GM12878 (cell line): ENCODE measurements around the gene ADCY7. TPM values are rescaled to one million over a fixed set of nuclear protein-coding genes. Genes with fewer than 3 reads are reported as not detected.

Experiments used
- CHD2 ChIP-seq: IDR thresholded peaks from 2 replicates; pipeline ENCODE4 v1.6.1; 2011; ENCODE audit warnings: low read depth, low read length, improper control_type of control experiment, borderline replicate concordance
- CREM ChIP-seq: IDR thresholded peaks from 2 replicates; pipeline ENCODE4 v1.6.1; 2014; ENCODE audit warnings: antibody characterized with exemption, low read depth
- DPF2 ChIP-seq: fragments of 450-650 bp; IDR thresholded peaks from 2 replicates; pipeline ENCODE4 v1.6.1; 2017; ENCODE audit warnings: mild to moderate bottlenecking
- EGR1 ChIP-seq, 2 experiments: IDR thresholded peaks; 1 replicate in 1 of 2; 2 replicates in 1 of 2; pipeline ENCODE4 v1.6.1; 2011 to 2012; ENCODE audit warnings: low read depth in 2 of 2, low read length in 2 of 2, borderline replicate concordance in 1 of 2, mild to moderate bottlenecking in 1 of 2, moderate library complexity in 1 of 2
- IKZF1 ChIP-seq: fragments of 450-650 bp; conservative IDR thresholded peaks from 2 replicates; pipeline ENCODE4 v1.6.1; 2017; ENCODE audit warnings: antibody characterized with exemption, mild to moderate bottlenecking
- IRF3 ChIP-seq: fragments of 450-650 bp; IDR thresholded peaks from 2 replicates; pipeline ENCODE4 v1.6.1; 2014; ENCODE audit warnings: mild to moderate bottlenecking
- IRF5 ChIP-seq: fragments of 450-650 bp; IDR thresholded peaks from 2 replicates; pipeline ENCODE4 v1.6.1; 2017; ENCODE audit warnings: borderline replicate concordance
- KAT2A ChIP-seq: conservative IDR thresholded peaks from 2 replicates; pipeline ENCODE4 v1.6.1; 2011; ENCODE audit warnings: low read depth, low read length; ENCODE audit not compliant: control insufficient read depth
- MEF2A ChIP-seq: IDR thresholded peaks from 2 replicates; pipeline ENCODE4 v1.6.1; 2011; ENCODE audit warnings: low read depth, mild to moderate bottlenecking, low read length, moderate library complexity; ENCODE audit not compliant: insufficient read depth
- MYB ChIP-seq: fragments of 150-350 bp; IDR thresholded peaks from 2 replicates; pipeline ENCODE4 v1.6.1; 2014; ENCODE audit warnings: mild to moderate bottlenecking, low read depth, low read length, borderline replicate concordance
- RAD51 ChIP-seq: fragments of 450-650 bp; IDR thresholded peaks from 2 replicates; pipeline ENCODE4 v1.6.1; 2016; ENCODE audit warnings: moderate library complexity, mild to moderate bottlenecking, inconsistent platforms
- RCOR1 ChIP-seq: conservative IDR thresholded peaks from 2 replicates; pipeline ENCODE4 v1.6.1; 2012; ENCODE audit warnings: low read depth, low read length, improper control_type of control experiment
- SIN3A ChIP-seq: IDR thresholded peaks from 2 replicates; pipeline ENCODE4 v1.6.1; 2012; ENCODE audit warnings: low read depth, low read length, improper control_type of control experiment
- TAF1 ChIP-seq: IDR thresholded peaks from 2 replicates; pipeline ENCODE4 v1.6.1; 2011; ENCODE audit warnings: mild to moderate bottlenecking, low read depth, low read length, borderline replicate concordance
- TCF7 ChIP-seq: IDR thresholded peaks from 2 replicates; pipeline ENCODE4 v1.6.1; 2014; ENCODE audit warnings: antibody characterized with exemption, borderline replicate concordance
- ZNF207 ChIP-seq: fragments of 450-650 bp; IDR thresholded peaks from 2 replicates; pipeline ENCODE4 v1.6.1; 2014; ENCODE audit warnings: antibody characterized with exemption, mild to moderate bottlenecking, borderline replicate concordance
- ZNF217 ChIP-seq: fragments of 450-650 bp; IDR thresholded peaks from 2 replicates; pipeline ENCODE4 v1.6.1; 2017; ENCODE audit warnings: antibody characterized with exemption, mild to moderate bottlenecking
- ZSCAN29 ChIP-seq: fragments of 450-650 bp; IDR thresholded peaks from 2 replicates; pipeline ENCODE4 v1.6.1; 2017; ENCODE audit warnings: mild to moderate bottlenecking, moderate library complexity
- polyA plus RNA-seq, 11 experiments: library from polyadenylated mRNA; depleted of rRNA in 4 of 11; unstranded in 6 of 11; stranded (reverse) in 5 of 11; fragments of >200 nt; fragmentation: Nextera tagmentation in 4 of 11; fragmentation: Illumina TruSeq in 1 of 11; extraction: Ambion mirVana in 4 of 11; extraction: Trizol in 1 of 11; gene quantifications; 1 replicate in 1 of 11; 2 replicates in 10 of 11; pipeline versions ENCODE4 v1.2.1 to v1.2.3, GENCODE V29; 2011 to 2016; ENCODE audit warnings: inconsistent platforms in 2 of 11, missing spikeins in 2 of 11, low read depth in 1 of 11
- total RNA-seq, 4 experiments: library from RNA; depleted of rRNA in 3 of 4; stranded (reverse); fragments of >200 nt in 3 of 4; fragmentation: Illumina TruSeq in 1 of 4; extraction: Trizol in 1 of 4; gene quantifications; 2 replicates each; pipeline versions ENCODE4 v1.2.1 to v1.2.3, GENCODE V29; 2013 to 2021
- TF ChIP-seq, protein P1 (sequence below): IDR thresholded peaks from 2 replicates; pipeline ENCODE4 v1.6.1; 2011; ENCODE audit warnings: borderline replicate concordance, low read depth, mild to moderate bottlenecking, moderate library complexity, low read length; ENCODE audit not compliant: insufficient read depth, poor library complexity, severe bottlenecking
- TF ChIP-seq, protein P2 (sequence below): IDR thresholded peaks from 2 replicates; pipeline ENCODE4 v1.6.1; 2011; ENCODE audit warnings: mild to moderate bottlenecking, low read depth, low read length, moderate library complexity; ENCODE audit not compliant: insufficient replicate concordance
- TF ChIP-seq, protein P3 (sequence below): fragments of 450-650 bp; IDR thresholded peaks from 2 replicates; pipeline ENCODE4 v1.6.1; 2018; ENCODE audit warnings: mild to moderate bottlenecking, low read depth, moderate library complexity; ENCODE audit not compliant: partially characterized antibody

Gene ADCY7
- total and polyA plus RNA-seq, 10 of the 15 experiments (the other 5 are each of a cell fraction or from before 2014, with no cell fraction given): 1.2 to 87.9 (median 24.4) TPM

DNA sequence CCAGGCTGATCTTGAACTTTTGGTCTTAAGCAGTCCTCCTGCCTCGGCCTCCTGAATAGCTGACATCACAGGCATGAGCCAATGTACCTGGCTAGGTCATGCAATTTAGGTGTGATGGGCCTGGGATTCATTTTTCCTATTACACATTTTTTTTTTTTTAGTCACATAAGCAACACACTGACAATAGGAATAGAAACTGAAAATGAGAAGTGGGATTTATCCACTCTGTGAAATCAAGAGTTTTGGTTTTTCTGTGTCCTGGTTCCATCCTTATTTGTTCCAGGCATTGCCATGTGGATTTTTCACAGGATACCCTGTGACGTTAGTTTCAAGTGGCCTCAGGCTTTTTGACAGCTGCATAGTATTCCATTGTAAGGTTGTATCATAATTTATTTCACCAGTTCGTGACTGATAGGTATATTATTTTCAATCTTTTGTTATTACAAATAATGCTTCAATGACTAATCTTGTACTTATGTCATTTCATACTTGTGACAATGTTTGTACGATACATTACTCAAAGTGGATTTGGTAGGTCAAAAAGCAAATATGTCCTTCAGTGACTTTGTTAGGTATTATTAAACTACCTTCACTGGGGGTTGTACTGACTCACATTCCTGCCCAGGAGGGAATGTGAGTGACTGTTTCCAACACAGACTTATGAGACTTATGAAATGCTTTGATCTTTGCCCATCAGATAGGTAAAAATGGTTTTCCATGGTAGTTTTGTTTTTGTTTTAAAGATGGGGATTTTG lies 10.6 kb downstream of the ADCY7 start (continued):
- TF ChIP-seq, protein P1, sequence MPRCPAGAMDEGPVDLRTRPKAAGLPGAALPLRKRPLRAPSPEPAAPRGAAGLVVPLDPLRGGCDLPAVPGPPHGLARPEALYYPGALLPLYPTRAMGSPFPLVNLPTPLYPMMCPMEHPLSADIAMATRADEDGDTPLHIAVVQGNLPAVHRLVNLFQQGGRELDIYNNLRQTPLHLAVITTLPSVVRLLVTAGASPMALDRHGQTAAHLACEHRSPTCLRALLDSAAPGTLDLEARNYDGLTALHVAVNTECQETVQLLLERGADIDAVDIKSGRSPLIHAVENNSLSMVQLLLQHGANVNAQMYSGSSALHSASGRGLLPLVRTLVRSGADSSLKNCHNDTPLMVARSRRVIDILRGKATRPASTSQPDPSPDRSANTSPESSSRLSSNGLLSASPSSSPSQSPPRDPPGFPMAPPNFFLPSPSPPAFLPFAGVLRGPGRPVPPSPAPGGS: no peak
- TF ChIP-seq CREM (no peak), MEF2A (0 out of 2 replicates have a peak, but pooled peaks have one; percentile 19), RCOR1 (no peak), KAT2A (no peak), IKZF1 (peak; percentile 96), SIN3A (no peak), RAD51 (no peak), IRF3 (no peak), IRF5 (no peak), TAF1 (no peak), MYB (no peak), CHD2 (no peak), ZNF207 (no peak), EGR1 (IDR thresholded peaks at IDR 0.05; ENCODE audit: borderline replicate concordance in 1 of 2, low read depth in 2 of 2, low read length in 2 of 2) (no peak), TCF7 (no peak), DPF2 (peak; percentile 61; the same call in 1 of the 2 replicates), ZSCAN29 (no peak), ZNF217 (peak; percentile 87)
- TF ChIP-seq, protein P2, sequence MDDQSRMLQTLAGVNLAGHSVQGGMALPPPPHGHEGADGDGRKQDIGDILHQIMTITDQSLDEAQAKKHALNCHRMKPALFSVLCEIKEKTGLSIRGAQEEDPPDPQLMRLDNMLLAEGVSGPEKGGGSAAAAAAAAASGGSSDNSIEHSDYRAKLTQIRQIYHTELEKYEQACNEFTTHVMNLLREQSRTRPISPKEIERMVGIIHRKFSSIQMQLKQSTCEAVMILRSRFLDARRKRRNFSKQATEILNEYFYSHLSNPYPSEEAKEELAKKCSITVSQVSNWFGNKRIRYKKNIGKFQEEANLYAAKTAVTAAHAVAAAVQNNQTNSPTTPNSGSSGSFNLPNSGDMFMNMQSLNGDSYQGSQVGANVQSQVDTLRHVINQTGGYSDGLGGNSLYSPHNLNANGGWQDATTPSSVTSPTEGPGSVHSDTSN: no peak
- TF ChIP-seq, protein P3, sequence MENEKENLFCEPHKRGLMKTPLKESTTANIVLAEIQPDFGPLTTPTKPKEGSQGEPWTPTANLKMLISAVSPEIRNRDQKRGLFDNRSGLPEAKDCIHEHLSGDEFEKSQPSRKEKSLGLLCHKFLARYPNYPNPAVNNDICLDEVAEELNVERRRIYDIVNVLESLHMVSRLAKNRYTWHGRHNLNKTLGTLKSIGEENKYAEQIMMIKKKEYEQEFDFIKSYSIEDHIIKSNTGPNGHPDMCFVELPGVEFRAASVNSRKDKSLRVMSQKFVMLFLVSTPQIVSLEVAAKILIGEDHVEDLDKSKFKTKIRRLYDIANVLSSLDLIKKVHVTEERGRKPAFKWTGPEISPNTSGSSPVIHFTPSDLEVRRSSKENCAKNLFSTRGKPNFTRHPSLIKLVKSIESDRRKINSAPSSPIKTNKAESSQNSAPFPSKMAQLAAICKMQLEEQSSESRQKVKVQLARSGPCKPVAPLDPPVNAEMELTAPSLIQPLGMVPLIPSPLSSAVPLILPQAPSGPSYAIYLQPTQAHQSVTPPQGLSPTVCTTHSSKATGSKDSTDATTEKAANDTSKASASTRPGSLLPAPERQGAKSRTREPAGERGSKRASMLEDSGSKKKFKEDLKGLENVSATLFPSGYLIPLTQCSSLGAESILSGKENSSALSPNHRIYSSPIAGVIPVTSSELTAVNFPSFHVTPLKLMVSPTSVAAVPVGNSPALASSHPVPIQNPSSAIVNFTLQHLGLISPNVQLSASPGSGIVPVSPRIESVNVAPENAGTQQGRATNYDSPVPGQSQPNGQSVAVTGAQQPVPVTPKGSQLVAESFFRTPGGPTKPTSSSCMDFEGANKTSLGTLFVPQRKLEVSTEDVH: no peak
